Melanocyte of skin (primary cell): ENCODE data around the gene GATM. TPM values are rescaled to one million over a fixed set of nuclear protein-coding genes. Genes with fewer than 3 reads are reported as not detected.

Experiments
- small RNA-seq, 2 donors: library from RNA; depleted of rRNA; stranded (forward); fragments of <200 nt; gene quantifications; one replicate each; pipeline ENCODE3, GENCODE V24; 2012
- total RNA-seq, 2 donors: library from RNA; depleted of rRNA; stranded (reverse); fragments of >200 nt; gene quantifications; 2 replicates each; pipeline ENCODE4 v1.2.3, GENCODE V29; 2012

The GATM gene, protein sequence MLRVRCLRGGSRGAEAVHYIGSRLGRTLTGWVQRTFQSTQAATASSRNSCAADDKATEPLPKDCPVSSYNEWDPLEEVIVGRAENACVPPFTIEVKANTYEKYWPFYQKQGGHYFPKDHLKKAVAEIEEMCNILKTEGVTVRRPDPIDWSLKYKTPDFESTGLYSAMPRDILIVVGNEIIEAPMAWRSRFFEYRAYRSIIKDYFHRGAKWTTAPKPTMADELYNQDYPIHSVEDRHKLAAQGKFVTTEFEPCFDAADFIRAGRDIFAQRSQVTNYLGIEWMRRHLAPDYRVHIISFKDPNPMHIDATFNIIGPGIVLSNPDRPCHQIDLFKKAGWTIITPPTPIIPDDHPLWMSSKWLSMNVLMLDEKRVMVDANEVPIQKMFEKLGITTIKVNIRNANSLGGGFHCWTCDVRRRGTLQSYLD
- total RNA-seq = 10 to 100 TPM; 20.3 to 29.6 TPM

DNA sequence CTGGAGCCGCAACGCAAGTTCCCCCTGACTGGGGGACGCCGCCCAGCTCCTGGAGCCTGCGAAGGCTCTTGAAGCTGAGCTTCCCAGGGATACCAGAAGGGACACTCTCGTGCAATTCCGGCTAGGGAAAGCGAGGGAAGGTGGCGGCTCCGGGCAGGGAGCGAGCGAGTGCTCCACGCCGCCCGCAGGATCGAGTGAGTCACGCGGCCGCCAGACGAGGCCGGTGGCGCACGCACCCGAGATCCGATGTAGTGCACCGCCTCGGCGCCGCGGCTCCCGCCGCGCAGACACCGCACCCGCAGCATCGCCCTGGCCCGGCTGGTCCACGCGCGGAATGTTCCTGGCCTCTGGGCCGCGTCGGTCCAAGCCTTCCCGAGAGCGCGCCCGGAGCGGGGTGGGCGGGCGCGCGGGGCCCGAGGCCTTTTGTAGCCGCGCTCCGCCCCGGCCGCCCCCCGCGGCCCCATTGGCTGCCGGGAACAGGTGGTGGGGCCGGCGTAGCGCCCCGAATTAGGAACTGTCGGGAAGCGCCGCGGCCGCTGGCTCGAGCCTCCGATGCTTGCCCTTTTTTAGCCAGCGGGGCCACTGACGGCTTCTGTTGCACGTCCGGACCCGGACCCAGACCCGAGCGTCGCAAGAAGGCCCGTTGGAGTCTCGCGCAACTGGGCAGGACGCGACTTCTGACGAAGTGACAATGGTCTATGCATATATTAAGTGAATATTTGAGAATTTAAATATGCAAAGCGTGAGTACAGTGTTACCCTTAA is at the start of gene GATM:
GATM (minus strand) TSS at position 396 of the 764 bp plus-strand sequence; CDS start at position 305, 91 bp downstream.

Small RNAs within 50 kb of the gene (small RNA-seq; reads per million reads assigned to genes)
- 0 to 0.47 reads per million in 2 donors for gene RNU6-953P

Other genes starting within 250 kb of the GATM start
- under 1 TPM in 1 of 2 donors, not detected in 1; under 0.01 TPM for gene DUOXA1, start 248.7 kb downstream of the GATM start, total RNA-seq
- gene DUOX1, start 248.6 kb downstream of the GATM start, total RNA-seq = under 1 TPM in 1 of 2 donors, not detected in 1; under 0.01 TPM
- 1 to 10 TPM; 3.7 to 3.8 TPM for gene SHF, start 190.6 kb downstream of the GATM start, total RNA-seq
- gene SLC28A2, start 126.3 kb downstream of the GATM start, total RNA-seq = not detected
- 1 to 10 TPM; 4.0 to 6.9 TPM for gene SLC30A4, start 144.2 kb upstream of the GATM start, total RNA-seq
- 10 to 100 TPM; 47.0 to 47.1 TPM for gene BLOC1S6, start 208.8 kb upstream of the GATM start, total RNA-seq